Endothelial cell of umbilical vein (primary cell): ENCODE results near the gene TBC1D19. TPM values are rescaled to one million over a fixed set of nuclear protein-coding genes. Genes with fewer than 3 reads are reported as not detected.

ENCODE experiments used
- BruUV-seq: library from RNA; stranded (reverse); fragments of 400-500 nt; replicated peaks from 2 replicates; lab custom pipeline; 2021; lab: Mats Ljungman, UMichigan
- CTCF ChIA-PET: fragments of 300-600, 350-600 bp; sonication (Branson Sonifier 250); formaldehyde crosslinking; loops from one replicate; lab custom pipeline; 2021; ENCODE audit warnings: antibody characterized with exemption, inconsistent platforms; lab: Charles Lee
- POLR2A ChIA-PET: fragments of 300-600, 350-600 bp; sonication (Branson Sonifier 250); formaldehyde crosslinking; loops from one replicate; lab custom pipeline; 2021; ENCODE audit warnings: antibody characterized with exemption, inconsistent platforms; lab: Charles Lee
- DNase-seq: peaks from one replicate; pipeline ENCODE4 v3.0.0-alpha.2; 2011; ENCODE audit warnings: low read depth, low spot score
- FAIRE-seq: peaks from 2 replicates; lab custom pipeline; 2011; peaks lifted over from hg19 to GRCh38; lab: Jason Lieb, UNC
- H2AFZ ChIP-seq: 2 replicates; pipeline ENCODE4 v1.6.0; 2012; ENCODE audit warnings: low read depth, low read length, control low read depth, inconsistent platforms
- H3K27ac ChIP-seq: 2 replicates; pipeline ENCODE4 v1.5.1; 2011; ENCODE audit warnings: low read depth, mild to moderate bottlenecking, control low read depth, low read length, moderate library complexity; ENCODE audit not compliant: insufficient read depth
- H3K27me3 ChIP-seq, 2 experiments: 2 replicates each; pipeline versions ENCODE4 v1.6.0 to v1.6.1; 2011; ENCODE audit warnings: low read length in 2 of 2, mixed read lengths in 1 of 2; ENCODE audit not compliant: control insufficient read depth in 2 of 2, insufficient read depth in 2 of 2
- H3K36me3 ChIP-seq, 2 experiments: 2 replicates in 1 of 2; 3 replicates in 1 of 2; pipeline ENCODE4 v1.5.1; 2011; ENCODE audit warnings: low read length in 2 of 2, mild to moderate bottlenecking in 1 of 2, moderate library complexity in 1 of 2; ENCODE audit not compliant: control insufficient read depth in 2 of 2, insufficient read depth in 2 of 2; ENCODE audit errors: extremely low read depth in 1 of 2
- H3K4me1 ChIP-seq: 3 replicates; pipeline ENCODE4 v1.5.1; 2011; ENCODE audit warnings: mild to moderate bottlenecking, low read length; ENCODE audit not compliant: control insufficient read depth, insufficient read depth; ENCODE audit errors: extremely low read depth
- H3K4me2 ChIP-seq: 2 replicates; pipeline ENCODE4 v1.6.1; 2011; ENCODE audit warnings: low read length, control low read depth, mixed read lengths; ENCODE audit not compliant: insufficient read depth
- H3K4me3 ChIP-seq, 3 experiments: fragments of 200-600 bp in 1 of 3; sonication (generic), shearing (Covaris generic) in 1 of 3; replicated peaks in 1 of 3; 2 replicates each; pipeline ENCODE4 v1.5.1; 2011 to 2016; ENCODE audit warnings: control low read depth in 3 of 3, low read length in 3 of 3, mild to moderate bottlenecking in 2 of 3, inconsistent platforms in 1 of 3, low read depth in 1 of 3, moderate library complexity in 1 of 3; ENCODE audit not compliant: insufficient read depth in 1 of 3
- H3K79me2 ChIP-seq: 2 replicates; pipeline ENCODE4 v1.6.0; 2012; ENCODE audit warnings: low read length, inconsistent platforms; ENCODE audit not compliant: control insufficient read depth, insufficient read depth
- H3K9ac ChIP-seq: replicated peaks from 2 replicates; pipeline ENCODE3; 2011; ENCODE audit warnings: low read length, control low read depth; ENCODE audit not compliant: insufficient read depth; ENCODE audit errors: extremely low read depth
- H3K9me1 ChIP-seq: replicated peaks from 3 replicates; pipeline ENCODE4 v1.6.0; 2011; ENCODE audit warnings: mild to moderate bottlenecking, low read length; ENCODE audit not compliant: control insufficient read depth, insufficient read depth; ENCODE audit errors: extremely low read depth
- H3K9me3 ChIP-seq: replicated peaks from 2 replicates; pipeline ENCODE4 v1.5.1; 2012; ENCODE audit warnings: low read length, inconsistent platforms; ENCODE audit not compliant: control insufficient read depth, insufficient read depth
- H4K20me1 ChIP-seq: replicated peaks from 2 replicates; pipeline ENCODE3; 2011; ENCODE audit warnings: mild to moderate bottlenecking, low read length; ENCODE audit not compliant: control insufficient read depth, insufficient read depth; ENCODE audit errors: extremely low read depth
- EZH2 ChIP-seq: IDR thresholded peaks from 2 replicates; pipeline ENCODE4 v1.6.1; 2012; ENCODE audit warnings: borderline replicate concordance, low read depth, mild to moderate bottlenecking, moderate library complexity, low read length, inconsistent platforms; ENCODE audit not compliant: severe bottlenecking
- FOS ChIP-seq: IDR thresholded peaks from 2 replicates; pipeline ENCODE4 v1.6.1; 2011; ENCODE audit warnings: mild to moderate bottlenecking, low read length, moderate library complexity, borderline replicate concordance; ENCODE audit not compliant: insufficient read depth
- GATA2 ChIP-seq: IDR thresholded peaks from 2 replicates; pipeline ENCODE4 v1.7.0; 2011; ENCODE audit warnings: low read depth, mild to moderate bottlenecking, moderate library complexity, mixed read lengths, low read length; ENCODE audit not compliant: insufficient read length, insufficient read depth
- JUN ChIP-seq: IDR thresholded peaks from 2 replicates; pipeline ENCODE4 v1.6.1; 2011; ENCODE audit warnings: borderline replicate concordance, low read depth; ENCODE audit not compliant: insufficient read length, insufficient read depth
- MYC ChIP-seq: IDR thresholded peaks from one replicate; pipeline ENCODE4 v1.6.1; 2011; ENCODE audit warnings: mild to moderate bottlenecking, low read depth, low read length
- POLR2A ChIP-seq: IDR thresholded peaks from 2 replicates; pipeline ENCODE4 v1.6.1; 2012; ENCODE audit warnings: low read depth, mild to moderate bottlenecking, control low read depth, low read length
- POLR2AphosphoS5 ChIP-seq: IDR thresholded peaks from 2 replicates; pipeline ENCODE4 v1.6.1; 2012; ENCODE audit warnings: low read depth, mild to moderate bottlenecking, control low read depth, low read length, moderate library complexity; ENCODE audit not compliant: insufficient read depth
- dilution Hi-C: fragments of 300-500 bp; cut with MboI; formaldehyde crosslinking; loops from one replicate; pipeline ENCODE4 v1.15.0; 2019; ENCODE audit warnings: low sequenced_read_pairs; ENCODE audit not compliant: extremely low pct_ligation_motif_present
- intact Hi-C: fragments of 100-400 bp; cut with micrococcal nuclease; formaldehyde crosslinking; loops from one replicate; pipeline ENCODE4 v1.10.0; 2022
- polyA plus RNA-seq, 4 experiments: library from polyadenylated mRNA; depleted of rRNA in 3 of 4; stranded (reverse) in 3 of 4; unstranded in 1 of 4; fragments of >200 nt; gene quantifications; 2 replicates each; pipeline versions ENCODE4 v1.2.1 to v1.2.3, GENCODE V29; 2011 to 2012; ENCODE audit warnings: missing spikeins in 1 of 4
- total RNA-seq: library from RNA; stranded (reverse); gene quantifications from 2 replicates; pipeline ENCODE4 v1.2.3, GENCODE V29; 2021
- TF ChIP-seq, protein P1 (sequence below): IDR thresholded peaks from 2 replicates; pipeline ENCODE4 v1.6.1; 2011; ENCODE audit not compliant: insufficient read depth, insufficient read length
- TF ChIP-seq, protein P2 (sequence below), 2 donors: IDR thresholded peaks; 1 replicate in 1 of 2; 2 replicates in 1 of 2; pipeline ENCODE4 v1.5.1; 2011; ENCODE audit warnings: low read length in 2 of 2, mild to moderate bottlenecking in 2 of 2, moderate library complexity in 2 of 2, control low read depth in 1 of 2, inconsistent platforms in 1 of 2, low read depth in 1 of 2; ENCODE audit not compliant: insufficient read depth in 1 of 2; ENCODE audit errors: extremely low read depth in 1 of 2

Gene TBC1D19
- total and polyA plus RNA-seq, 2 donors (not counting 3 experiments of a cell fraction or from before 2014, with no cell fraction given) = 4.4 to 5.9 TPM

DNA sequence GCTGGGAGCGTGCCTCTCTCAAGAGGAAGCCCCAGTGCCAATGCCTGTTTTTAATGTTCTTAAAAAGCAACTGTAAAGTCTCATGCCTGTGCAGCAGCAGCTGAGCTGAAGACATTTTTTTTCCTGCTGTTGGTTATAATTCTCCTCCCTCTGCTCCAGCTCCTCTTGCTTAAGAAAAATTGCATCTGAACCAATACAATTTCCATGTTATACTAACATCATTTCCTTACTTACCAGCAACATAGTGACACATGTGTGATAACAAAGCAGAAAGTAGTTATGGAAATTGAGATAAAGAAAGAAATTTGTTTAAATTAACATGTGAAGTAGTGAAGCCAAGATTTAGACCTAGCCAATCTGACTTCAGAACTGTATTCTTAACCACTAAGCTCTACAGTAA, 101.4 kb downstream of the TBC1D19 start:
- Histone ChIP-seq H3K27ac (no peak overlapping the region), H3K4me3 (no peak overlapping the region), H3K4me2 (no peak overlapping the region), H3K9me3 (no peaks in the 10 kb centered on the region), H2AFZ (no peak overlapping the region), H3K9ac (no peak overlapping the region), H3K27me3 (no peaks in the 10 kb centered on the region), H3K4me1 (no peaks in the 10 kb centered on the region), H4K20me1 (no peaks in the 10 kb centered on the region), H3K79me2 (no peaks in the 10 kb centered on the region), H3K36me3 (no peaks in the 10 kb centered on the region), H3K9me1 (no peaks in the 10 kb centered on the region)
- dilution Hi-C loops = no loop called here
- BruUV-seq = no TSS peak
- ChIA-PET CTCF (interaction anchor here (0.6 kb wide), 1 partner anchor 9 kb away, joined by 3 read pairs; no protein-coding TSS in a partner anchor), POLR2A (no interaction called here)
- intact Hi-C loops = no loop called here
- FAIRE-seq (no peak), DNase-seq (no peak)
- TF ChIP-seq POLR2AphosphoS5 (no peak), POLR2A (no peak), EZH2 (no peak), GATA2 (no peak), FOS (no peak), MYC (no peak), JUN (no peak)
- TF ChIP-seq, protein P1, sequence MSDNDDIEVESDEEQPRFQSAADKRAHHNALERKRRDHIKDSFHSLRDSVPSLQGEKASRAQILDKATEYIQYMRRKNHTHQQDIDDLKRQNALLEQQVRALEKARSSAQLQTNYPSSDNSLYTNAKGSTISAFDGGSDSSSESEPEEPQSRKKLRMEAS = no peak
- TF ChIP-seq, protein P2, sequence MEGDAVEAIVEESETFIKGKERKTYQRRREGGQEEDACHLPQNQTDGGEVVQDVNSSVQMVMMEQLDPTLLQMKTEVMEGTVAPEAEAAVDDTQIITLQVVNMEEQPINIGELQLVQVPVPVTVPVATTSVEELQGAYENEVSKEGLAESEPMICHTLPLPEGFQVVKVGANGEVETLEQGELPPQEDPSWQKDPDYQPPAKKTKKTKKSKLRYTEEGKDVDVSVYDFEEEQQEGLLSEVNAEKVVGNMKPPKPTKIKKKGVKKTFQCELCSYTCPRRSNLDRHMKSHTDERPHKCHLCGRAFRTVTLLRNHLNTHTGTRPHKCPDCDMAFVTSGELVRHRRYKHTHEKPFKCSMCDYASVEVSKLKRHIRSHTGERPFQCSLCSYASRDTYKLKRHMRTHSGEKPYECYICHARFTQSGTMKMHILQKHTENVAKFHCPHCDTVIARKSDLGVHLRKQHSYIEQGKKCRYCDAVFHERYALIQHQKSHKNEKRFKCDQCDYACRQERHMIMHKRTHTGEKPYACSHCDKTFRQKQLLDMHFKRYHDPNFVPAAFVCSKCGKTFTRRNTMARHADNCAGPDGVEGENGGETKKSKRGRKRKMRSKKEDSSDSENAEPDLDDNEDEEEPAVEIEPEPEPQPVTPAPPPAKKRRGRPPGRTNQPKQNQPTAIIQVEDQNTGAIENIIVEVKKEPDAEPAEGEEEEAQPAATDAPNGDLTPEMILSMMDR (IDR thresholded peaks at IDR 0.05; ENCODE audit: extremely low read depth in 1 of 2, insufficient read depth in 1 of 2, low read depth in 1 of 2, low read length in 2 of 2) = no peak
